Measurements from ENCODE around the gene GJD4.

GJD4 gene

DNA sequence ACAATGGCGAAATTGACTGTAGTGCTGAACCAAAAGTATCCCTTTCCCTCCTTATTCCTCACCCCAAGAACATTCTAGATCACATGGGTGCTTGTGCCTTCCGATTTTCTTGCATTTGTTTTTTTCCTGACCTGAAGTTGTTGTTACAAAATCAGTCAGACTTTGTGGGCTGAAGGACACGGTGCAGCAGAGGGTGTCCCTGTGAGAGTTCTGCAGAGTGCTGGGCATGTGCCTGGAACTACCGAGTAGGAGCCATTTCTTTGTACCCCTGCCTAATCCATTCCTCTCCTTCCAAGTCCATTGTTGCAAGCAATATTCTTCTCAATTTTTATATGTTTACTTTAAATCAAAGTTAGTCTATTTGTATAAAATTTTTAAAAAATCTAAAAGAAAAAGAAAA lies 35.3 kb upstream of the GJD4 start:
- in situ Hi-C loops (cut with MboI; ENCODE audit: low sequenced_read_pairs, unreplicated experiment), result loop anchor here (25.0 kb wide), 1 partner anchor 458 kb away; no protein-coding TSS in a partner anchor
- DNase-seq (ENCODE audit: low spot score), result no peak
- no peak for TF ChIP-seq CTCF (IDR thresholded peaks at IDR 0.05; ENCODE audit: borderline replicate concordance, control extremely low read depth, extremely low read depth, insufficient read depth, missing control alignments)

- TF ChIP-seq CTCF (IDR thresholded peaks at IDR 0.05; ENCODE audit: borderline replicate concordance, control extremely low read depth, extremely low read depth, insufficient read depth, missing control alignments), result no peak
- no peak for DNase-seq (ENCODE audit: low spot score)
- in situ Hi-C loops (cut with MboI; ENCODE audit: low sequenced_read_pairs, unreplicated experiment), result loop anchor here (25.0 kb wide), 1 partner anchor 458 kb away; no protein-coding TSS in a partner anchor
These were observed 34.7 kb upstream of the GJD4 start for GRCh38 chr10:35570397-35570796.

- in situ Hi-C loops (cut with MboI; ENCODE audit: low sequenced_read_pairs, unreplicated experiment), result loop anchor here (25.0 kb wide), 1 partner anchor 460 kb away; no protein-coding TSS in a partner anchor
- TF ChIP-seq CTCF (IDR thresholded peaks at IDR 0.05; ENCODE audit: borderline replicate concordance, control extremely low read depth, extremely low read depth, insufficient read depth, missing control alignments), result no peak
- DNase-seq (ENCODE audit: low spot score), result no peak
These were observed 32.6 kb upstream of the GJD4 start for GRCh38 chr10:35572583-35572982.

GRCh38 chr10:35573796-35574195 lies 31.3 kb upstream of the GJD4 start:
- in situ Hi-C loops (cut with MboI; ENCODE audit: low sequenced_read_pairs, unreplicated experiment), result loop anchor here (25.0 kb wide), 1 partner anchor 461 kb away; no protein-coding TSS in a partner anchor
- no peak for TF ChIP-seq CTCF (IDR thresholded peaks at IDR 0.05; ENCODE audit: borderline replicate concordance, control extremely low read depth, extremely low read depth, insufficient read depth, missing control alignments)
- no peak for DNase-seq (ENCODE audit: low spot score)

- no peak for TF ChIP-seq CTCF (IDR thresholded peaks at IDR 0.05; ENCODE audit: borderline replicate concordance, control extremely low read depth, extremely low read depth, insufficient read depth, missing control alignments)
- in situ Hi-C loops (cut with MboI; ENCODE audit: low sequenced_read_pairs, unreplicated experiment), result loop anchor here (25.0 kb wide), 1 partner anchor 463 kb away; no protein-coding TSS in a partner anchor
- DNase-seq (ENCODE audit: low spot score), result no peak
These were observed 30.2 kb upstream of the GJD4 start for GRCh38 chr10:35574924-35575352.

- in situ Hi-C loops (cut with MboI; ENCODE audit: low sequenced_read_pairs, unreplicated experiment), result no loop called here
- DNase-seq (ENCODE audit: low spot score), result no peak
- no peak for TF ChIP-seq CTCF (IDR thresholded peaks at IDR 0.05; ENCODE audit: borderline replicate concordance, control extremely low read depth, extremely low read depth, insufficient read depth, missing control alignments)
These were observed 29.5 kb upstream of the GJD4 start for GRCh38 chr10:35575640-35576039.
